Neural cell (in vitro differentiated cells): ENCODE data around the gene RADIL. TPM values are rescaled to one million over a fixed set of nuclear protein-coding genes. Genes with fewer than 3 reads are reported as not detected.

ENCODE experiments used
- H2AFZ ChIP-seq: fragments of 200-600, 300-800 bp; sonication (generic), shearing (Covaris generic); 2 replicates; pipeline ENCODE4 v1.6.0; 2014; ENCODE audit warnings: low read depth, mild to moderate bottlenecking, antibody characterized with exemption, low read length, moderate library complexity
- H3F3A ChIP-seq: fragments of 200-600 bp; shearing (Covaris generic); 2 replicates; pipeline ENCODE4 v1.6.1; 2016; ENCODE audit warnings: mild to moderate bottlenecking, moderate library complexity, mixed read lengths, antibody characterized with exemption, low read length; ENCODE audit not compliant: insufficient read depth, poor library complexity, severe bottlenecking
- H3K27ac ChIP-seq: fragments of 200-600, 300-800 bp; sonication (generic), shearing (Covaris generic); 2 replicates; pipeline ENCODE4 v1.5.1; 2014; ENCODE audit warnings: mild to moderate bottlenecking, low read length, moderate library complexity
- H3K27me3 ChIP-seq: fragments of 300-800, 200-600 bp; sonication (generic), shearing (Covaris generic); 2 replicates; pipeline ENCODE4 v1.6.0; 2014; ENCODE audit warnings: mild to moderate bottlenecking, low read depth, low read length, moderate library complexity; ENCODE audit not compliant: insufficient read depth
- H3K36me3 ChIP-seq: fragments of 300-800, 200-600 bp; sonication (generic), shearing (Covaris generic); 2 replicates; pipeline ENCODE4 v1.5.1; 2014; ENCODE audit warnings: mild to moderate bottlenecking, antibody characterized with exemption, low read length, moderate library complexity; ENCODE audit not compliant: insufficient read depth
- H3K4me2 ChIP-seq: fragments of 300-800, 200-600 bp; sonication (generic), shearing (Covaris generic); 2 replicates; pipeline ENCODE4 v1.6.0; 2014; ENCODE audit warnings: mild to moderate bottlenecking, low read length
- H3K4me3 ChIP-seq: fragments of 300-800, 200-600 bp; sonication (generic), shearing (Covaris generic); 2 replicates; pipeline ENCODE4 v1.5.1; 2014; ENCODE audit warnings: mild to moderate bottlenecking, low read length, moderate library complexity
- H3K79me2 ChIP-seq: fragments of 200-600 bp; shearing (Covaris generic); replicated peaks from 2 replicates; pipeline ENCODE4 v1.6.0; 2014; ENCODE audit warnings: mild to moderate bottlenecking, low read length, moderate library complexity; ENCODE audit not compliant: insufficient read depth
- H3K9ac ChIP-seq: fragments of 300-800, 200-600 bp; sonication (generic), shearing (Covaris generic); 2 replicates; pipeline ENCODE4 v1.6.1; 2016; ENCODE audit warnings: mild to moderate bottlenecking, low read length, mixed read lengths
- H3K9me2 ChIP-seq: fragments of 200-600 bp; shearing (Covaris generic); 2 replicates; pipeline ENCODE4 v1.6.1; 2016; ENCODE audit warnings: mild to moderate bottlenecking, low read length, mixed read lengths; ENCODE audit not compliant: insufficient read depth
- H3K9me3 ChIP-seq: fragments of 200-600, 300-800 bp; sonication (generic), shearing (Covaris generic); 2 replicates; pipeline ENCODE4 v1.6.1; 2016; ENCODE audit warnings: mild to moderate bottlenecking, mixed run types, low read length, moderate library complexity, mixed read lengths
- H4K20me1 ChIP-seq: fragments of 200-600 bp; shearing (Covaris generic); 2 replicates; pipeline ENCODE4 v1.6.1; 2016; ENCODE audit warnings: mild to moderate bottlenecking, mixed run types; ENCODE audit not compliant: insufficient read depth
- EP300 ChIP-seq: fragments of 450-650 bp; conservative IDR thresholded peaks from 2 replicates; pipeline ENCODE4 v1.6.1; 2014; ENCODE audit warnings: antibody characterized with exemption, mild to moderate bottlenecking, moderate library complexity; ENCODE audit not compliant: poor library complexity, severe bottlenecking
- EZH2 ChIP-seq: fragments of 200-600, 300-800 bp; shearing (Covaris generic), sonication (generic); IDR thresholded peaks from 2 replicates; pipeline ENCODE4 v1.6.1; 2014; ENCODE audit warnings: antibody characterized with exemption, low read length, borderline replicate concordance, mild to moderate bottlenecking; ENCODE audit not compliant: insufficient read depth, poor library complexity, severe bottlenecking
- MXI1 ChIP-seq: fragments of 450-650 bp; conservative IDR thresholded peaks from 2 replicates; pipeline ENCODE4 v1.6.1; 2014; ENCODE audit warnings: antibody characterized with exemption, mild to moderate bottlenecking; ENCODE audit not compliant: poor library complexity, severe bottlenecking
- POLR2AphosphoS5 ChIP-seq: IDR thresholded peaks from 2 replicates; pipeline ENCODE4 v1.6.1; 2012
- RAD21 ChIP-seq: fragments of 450-650 bp; conservative IDR thresholded peaks from 2 replicates; pipeline ENCODE4 v1.6.1; 2014; ENCODE audit warnings: antibody characterized with exemption, mild to moderate bottlenecking, moderate library complexity
- SMC3 ChIP-seq: fragments of 450-650 bp; conservative IDR thresholded peaks from 2 replicates; pipeline ENCODE4 v1.6.1; 2014; ENCODE audit warnings: antibody characterized with exemption, mild to moderate bottlenecking, moderate library complexity; ENCODE audit not compliant: poor library complexity
- TAF1 ChIP-seq: IDR thresholded peaks from 2 replicates; pipeline ENCODE4 v1.6.1; 2012; ENCODE audit warnings: low read depth
- polyA plus RNA-seq: library from polyadenylated mRNA; depleted of rRNA; stranded (reverse); fragments of >200 nt; gene quantifications from 2 replicates; pipeline ENCODE4 v1.2.3, GENCODE V29; 2014
- TF ChIP-seq, protein P1 (sequence below): IDR thresholded peaks from 2 replicates; pipeline ENCODE4 v1.6.1; 2012; ENCODE audit warnings: borderline replicate concordance
- TF ChIP-seq, protein P2 (sequence below): fragments of 450-650 bp; IDR thresholded peaks from 2 replicates; pipeline ENCODE4 v1.5.1; 2014; ENCODE audit warnings: antibody characterized with exemption, mild to moderate bottlenecking, moderate library complexity; ENCODE audit not compliant: poor library complexity, severe bottlenecking

Gene RADIL
- polyA plus RNA-seq, 1 donor from 2014 or later: 4.1 TPM

DNA sequence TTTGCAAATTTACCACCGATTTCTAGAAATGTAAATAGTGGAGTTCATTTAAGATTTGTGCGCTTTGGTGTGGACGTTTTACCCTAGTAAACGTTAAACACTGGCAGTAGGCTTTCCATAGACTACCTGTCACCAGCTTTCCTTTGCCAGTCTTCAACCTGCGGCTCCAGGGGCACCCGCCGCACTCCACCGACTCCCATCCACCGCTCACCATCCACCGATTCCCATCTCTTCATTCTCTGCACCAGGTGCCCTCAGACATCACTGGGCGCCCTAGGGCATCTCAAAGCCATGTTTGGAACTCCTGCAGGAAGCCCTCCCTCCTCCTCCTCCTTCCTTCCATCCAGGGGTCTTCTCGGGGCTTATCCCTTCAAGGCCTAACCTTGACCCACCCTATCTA, 109.5 kb downstream of the RADIL start:
- Histone ChIP-seq H3K79me2 (peaks cover 21% of the 10 kb centered on the region), H3K9me2 (no peaks in the 10 kb centered on the region), H3K27ac (no peak overlapping the region), H3F3A (no peaks in the 10 kb centered on the region), H3K36me3 (no peaks in the 10 kb centered on the region), H2AFZ (no peak overlapping the region), H3K4me2 (no peak overlapping the region), H4K20me1 (no peaks in the 10 kb centered on the region), H3K9ac (no peak overlapping the region), H3K4me3 (no peak overlapping the region), H3K27me3 (no peaks in the 10 kb centered on the region), H3K9me3 (no peaks in the 10 kb centered on the region)
- TF ChIP-seq EP300 (no peak), MXI1 (no peak), SMC3 (no peak), TAF1 (no peak), POLR2AphosphoS5 (no peak), EZH2 (no peak)
- TF ChIP-seq, protein P1, sequence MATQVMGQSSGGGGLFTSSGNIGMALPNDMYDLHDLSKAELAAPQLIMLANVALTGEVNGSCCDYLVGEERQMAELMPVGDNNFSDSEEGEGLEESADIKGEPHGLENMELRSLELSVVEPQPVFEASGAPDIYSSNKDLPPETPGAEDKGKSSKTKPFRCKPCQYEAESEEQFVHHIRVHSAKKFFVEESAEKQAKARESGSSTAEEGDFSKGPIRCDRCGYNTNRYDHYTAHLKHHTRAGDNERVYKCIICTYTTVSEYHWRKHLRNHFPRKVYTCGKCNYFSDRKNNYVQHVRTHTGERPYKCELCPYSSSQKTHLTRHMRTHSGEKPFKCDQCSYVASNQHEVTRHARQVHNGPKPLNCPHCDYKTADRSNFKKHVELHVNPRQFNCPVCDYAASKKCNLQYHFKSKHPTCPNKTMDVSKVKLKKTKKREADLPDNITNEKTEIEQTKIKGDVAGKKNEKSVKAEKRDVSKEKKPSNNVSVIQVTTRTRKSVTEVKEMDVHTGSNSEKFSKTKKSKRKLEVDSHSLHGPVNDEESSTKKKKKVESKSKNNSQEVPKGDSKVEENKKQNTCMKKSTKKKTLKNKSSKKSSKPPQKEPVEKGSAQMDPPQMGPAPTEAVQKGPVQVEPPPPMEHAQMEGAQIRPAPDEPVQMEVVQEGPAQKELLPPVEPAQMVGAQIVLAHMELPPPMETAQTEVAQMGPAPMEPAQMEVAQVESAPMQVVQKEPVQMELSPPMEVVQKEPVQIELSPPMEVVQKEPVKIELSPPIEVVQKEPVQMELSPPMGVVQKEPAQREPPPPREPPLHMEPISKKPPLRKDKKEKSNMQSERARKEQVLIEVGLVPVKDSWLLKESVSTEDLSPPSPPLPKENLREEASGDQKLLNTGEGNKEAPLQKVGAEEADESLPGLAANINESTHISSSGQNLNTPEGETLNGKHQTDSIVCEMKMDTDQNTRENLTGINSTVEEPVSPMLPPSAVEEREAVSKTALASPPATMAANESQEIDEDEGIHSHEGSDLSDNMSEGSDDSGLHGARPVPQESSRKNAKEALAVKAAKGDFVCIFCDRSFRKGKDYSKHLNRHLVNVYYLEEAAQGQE: no peak
- TF ChIP-seq, protein P2, sequence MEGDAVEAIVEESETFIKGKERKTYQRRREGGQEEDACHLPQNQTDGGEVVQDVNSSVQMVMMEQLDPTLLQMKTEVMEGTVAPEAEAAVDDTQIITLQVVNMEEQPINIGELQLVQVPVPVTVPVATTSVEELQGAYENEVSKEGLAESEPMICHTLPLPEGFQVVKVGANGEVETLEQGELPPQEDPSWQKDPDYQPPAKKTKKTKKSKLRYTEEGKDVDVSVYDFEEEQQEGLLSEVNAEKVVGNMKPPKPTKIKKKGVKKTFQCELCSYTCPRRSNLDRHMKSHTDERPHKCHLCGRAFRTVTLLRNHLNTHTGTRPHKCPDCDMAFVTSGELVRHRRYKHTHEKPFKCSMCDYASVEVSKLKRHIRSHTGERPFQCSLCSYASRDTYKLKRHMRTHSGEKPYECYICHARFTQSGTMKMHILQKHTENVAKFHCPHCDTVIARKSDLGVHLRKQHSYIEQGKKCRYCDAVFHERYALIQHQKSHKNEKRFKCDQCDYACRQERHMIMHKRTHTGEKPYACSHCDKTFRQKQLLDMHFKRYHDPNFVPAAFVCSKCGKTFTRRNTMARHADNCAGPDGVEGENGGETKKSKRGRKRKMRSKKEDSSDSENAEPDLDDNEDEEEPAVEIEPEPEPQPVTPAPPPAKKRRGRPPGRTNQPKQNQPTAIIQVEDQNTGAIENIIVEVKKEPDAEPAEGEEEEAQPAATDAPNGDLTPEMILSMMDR: no peak

DNA sequence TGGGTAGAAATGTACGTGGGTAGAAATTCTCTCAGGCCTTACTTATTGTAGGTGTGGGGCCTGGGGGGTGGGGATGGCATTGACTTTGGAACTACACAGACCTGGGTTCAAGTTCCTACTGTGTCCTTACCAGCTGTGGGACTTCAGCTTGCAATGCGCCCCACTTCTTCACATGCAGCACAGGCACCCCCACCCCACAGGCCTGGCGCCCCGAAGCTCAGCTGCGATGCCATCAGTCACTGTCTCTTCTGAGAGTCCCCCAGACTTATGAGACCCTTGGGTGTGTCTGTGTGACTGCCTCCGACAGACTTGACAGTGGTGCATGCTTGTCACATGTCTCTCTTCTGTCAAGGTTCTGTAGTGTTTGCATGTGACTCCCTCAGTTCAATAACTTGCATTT, 111.2 kb downstream of the RADIL start:
- no peaks in the 10 kb centered on the region for H3K9me3 ChIP-seq
- no peak overlapping the region for H3K27ac ChIP-seq
- H3K4me2 ChIP-seq: no peak overlapping the region
- no peaks in the 10 kb centered on the region for H3K36me3 ChIP-seq
- H3K9ac ChIP-seq: no peak overlapping the region
- H3K79me2 ChIP-seq: peaks cover 13% of the 10 kb centered on the region
- no peak overlapping the region for H2AFZ ChIP-seq
- no peaks in the 10 kb centered on the region for H3K9me2 ChIP-seq
- H4K20me1 ChIP-seq: no peaks in the 10 kb centered on the region
- no peaks in the 10 kb centered on the region for H3K27me3 ChIP-seq
- no peak overlapping the region for H3K4me3 ChIP-seq
- H3F3A ChIP-seq: no peaks in the 10 kb centered on the region
- TF ChIP-seq RAD21: no peak
- TF ChIP-seq, protein P2: no peak
